Duodenal mucosa (tissue), 2 donors: ENCODE measurements around the gene TMEM97.
"Not testable (repeated sequence)": the region's sequence is repeated elsewhere in the genome, so short reads cannot be mapped to it uniquely, and the experiment has no call there.

ENCODE experiments used
- H3K27ac ChIP-seq: one replicate; pipeline ENCODE4 v1.7.0; 2013; ENCODE audit warnings: low read depth, low read length
- H3K27me3 ChIP-seq, 2 donors: one replicate each; pipeline ENCODE4 v1.7.0; 2013; ENCODE audit warnings: low read length in 2 of 2, control low read depth in 1 of 2; ENCODE audit not compliant: insufficient read depth in 2 of 2, control insufficient read depth in 1 of 2
- H3K36me3 ChIP-seq, 2 donors: one replicate each; pipeline ENCODE4 v1.7.0; 2013; ENCODE audit warnings: low read length in 2 of 2, control low read depth in 1 of 2; ENCODE audit not compliant: insufficient read depth in 2 of 2, control insufficient read depth in 1 of 2
- H3K4me1 ChIP-seq, 2 donors: one replicate each; pipeline ENCODE4 v1.7.0; 2013; ENCODE audit warnings: low read length in 2 of 2, control low read depth in 1 of 2; ENCODE audit not compliant: insufficient read depth in 2 of 2, control insufficient read depth in 1 of 2
- H3K4me3 ChIP-seq, 2 donors: one replicate each; pipeline ENCODE4 v1.7.0; 2013; ENCODE audit warnings: low read length in 2 of 2, low read depth in 1 of 2
- H3K9ac ChIP-seq, 2 donors: one replicate each; pipeline ENCODE4 v1.7.0; 2013; ENCODE audit warnings: low read length in 2 of 2, low read depth in 1 of 2
- H3K9me3 ChIP-seq, 2 donors: one replicate each; pipeline ENCODE4 v1.7.0; 2013; ENCODE audit warnings: low read length in 2 of 2, control low read depth in 1 of 2; ENCODE audit not compliant: control insufficient read depth in 1 of 2

The TMEM97 gene

GRCh38 chr17:28318759-28319597 is at the start of gene TMEM97:
Gene TMEM97 (plus strand): TSS chr17:28319200. CDS start chr17:28319240, 40 bp downstream.
- H3K27me3 ChIP-seq, result no peaks in the 10 kb centered on the region
- no peaks in the 10 kb centered on the region for H3K36me3 ChIP-seq
- no peak within 1 kb of the TSS for H3K27ac ChIP-seq
- no peaks in the 10 kb centered on the region for H3K9me3 ChIP-seq
- peaks cover 22 to 28% of the 10 kb centered on the region in 2 donors for H3K4me1 ChIP-seq
- H3K4me3 ChIP-seq, result peak within 1 kb of the TSS; percentile 82 to 92
- H3K9ac ChIP-seq, result peak within 1 kb of the TSS; percentile 64 to 65

- Histone ChIP-seq H3K36me3 (no peaks in the 10 kb centered on the region), H3K27me3 (peaks cover 0 to 3% of the 10 kb centered on the region in 2 donors), H3K9me3 (no peaks in the 10 kb centered on the region), H3K4me1 (no peaks in the 10 kb centered on the region), H3K9ac (no peak overlapping the region), H3K4me3 (no peak overlapping the region), H3K27ac (no peak overlapping the region)
Observed at GRCh38 chr17:28270055-28270454, 48.9 kb upstream of the TMEM97 start.

GRCh38 chr17:28270926-28271325 is 48.1 kb upstream of the TMEM97 start:
- Histone ChIP-seq H3K4me3 (no peak overlapping the region), H3K27me3 (peaks cover 0 to 3% of the 10 kb centered on the region in 2 donors), H3K36me3 (no peaks in the 10 kb centered on the region), H3K9me3 (no peaks in the 10 kb centered on the region), H3K9ac (no peak overlapping the region), H3K4me1 (no peaks in the 10 kb centered on the region), H3K27ac (no peak overlapping the region)

GRCh38 chr17:28271431-28271830 is 47.6 kb upstream of the TMEM97 start:
- H3K9me3 ChIP-seq, result no peaks in the 10 kb centered on the region
- H3K27me3 ChIP-seq, result peaks cover 0 to 7% of the 10 kb centered on the region in 2 donors
- H3K36me3 ChIP-seq, result no peaks in the 10 kb centered on the region
- H3K9ac ChIP-seq, result no peak overlapping the region
- no peak overlapping the region for H3K27ac ChIP-seq
- no peaks in the 10 kb centered on the region for H3K4me1 ChIP-seq
- no peak overlapping the region for H3K4me3 ChIP-seq

- Histone ChIP-seq H3K9ac (no peak overlapping the region), H3K9me3 (no peaks in the 10 kb centered on the region), H3K36me3 (no peaks in the 10 kb centered on the region), H3K4me1 (no peaks in the 10 kb centered on the region), H3K4me3 (no peak overlapping the region), H3K27ac (no peak overlapping the region), H3K27me3 (peaks cover 0 to 7% of the 10 kb centered on the region in 2 donors)
Observed at GRCh38 chr17:28272166-28272565, 46.8 kb upstream of the TMEM97 start.

- H3K27ac ChIP-seq, H3K4me3 ChIP-seq, H3K4me1 ChIP-seq, H3K9ac ChIP-seq, H3K27me3 ChIP-seq, H3K9me3 ChIP-seq, H3K36me3 ChIP-seq: not testable (repeated sequence)
Observed at GRCh38 chr17:28273341-28273740, 45.7 kb upstream of the TMEM97 start.

GRCh38 chr17:28274591-28275265 is 44.3 kb upstream of the TMEM97 start:
- Histone ChIP-seq H3K9ac (no peak overlapping the region), H3K9me3 (no peaks in the 10 kb centered on the region), H3K4me3 (no peak overlapping the region), H3K4me1 (no peaks in the 10 kb centered on the region), H3K36me3 (no peaks in the 10 kb centered on the region), H3K27me3 (peaks cover 0 to 7% of the 10 kb centered on the region in 2 donors), H3K27ac (no peak overlapping the region)

GRCh38 chr17:28276011-28276410 is 43.0 kb upstream of the TMEM97 start:
- Histone ChIP-seq H3K27me3 (peaks cover 0 to 7% of the 10 kb centered on the region in 2 donors), H3K4me3 (no peak overlapping the region), H3K4me1 (no peaks in the 10 kb centered on the region), H3K27ac (no peak overlapping the region), H3K9me3 (no peaks in the 10 kb centered on the region), H3K9ac (no peak overlapping the region), H3K36me3 (no peaks in the 10 kb centered on the region)

GRCh38 chr17:28279411-28279810 is 39.6 kb upstream of the TMEM97 start:
- no peaks in the 10 kb centered on the region for H3K4me1 ChIP-seq
- no peaks in the 10 kb centered on the region for H3K9me3 ChIP-seq
- H3K9ac ChIP-seq, result no peak overlapping the region
- peaks cover 0 to 3% of the 10 kb centered on the region in 2 donors for H3K27me3 ChIP-seq
- no peaks in the 10 kb centered on the region for H3K36me3 ChIP-seq
- H3K4me3 ChIP-seq, result no peak overlapping the region
- H3K27ac ChIP-seq, result no peak overlapping the region

- Histone ChIP-seq H3K27me3 (peaks cover 0 to 3% of the 10 kb centered on the region in 2 donors), H3K4me1 (no peaks in the 10 kb centered on the region), H3K9me3 (no peaks in the 10 kb centered on the region), H3K36me3 (no peaks in the 10 kb centered on the region), H3K9ac (no peak overlapping the region), H3K27ac (no peak overlapping the region), H3K4me3 (no peak overlapping the region)
Observed at GRCh38 chr17:28280826-28281225, 38.2 kb upstream of the TMEM97 start.
